Stimulated activated CD4-positive, alpha-beta T cell treated with anti-CD3 and anti-CD28 coated beads, TNF-alpha, amount 100 ng/mL, for 48 hours (primary cell): Measurements from ENCODE around the gene SLC11A2.
A peak's percentile ranks its signal among the peaks of the same experiment; 100 is the strongest.
"Not testable (repeated sequence)": the region's sequence is repeated elsewhere in the genome, so short reads cannot be mapped to it uniquely, and the experiment has no call there.

Experiments used
- DNase-seq, 3 donors: peaks; one replicate each; pipeline ENCODE4 v3.0.0-alpha.2; 2020; ENCODE audit warnings: low read depth in 3 of 3

SLC11A2 gene

GRCh38 chr12:50990147-50990727, 35.9 kb downstream of the SLC11A2 start:
- DNase-seq: no peak

- no peak for DNase-seq
Measured at GRCh38 chr12:50988871-50989270, 37.3 kb downstream of the SLC11A2 start.

GRCh38 chr12:50988051-50988450, 38.1 kb downstream of the SLC11A2 start:
- DNase-seq: no peak

GRCh38 chr12:50986966-50987737, 39.0 kb downstream of the SLC11A2 start:
- no peak for DNase-seq

- no peak for DNase-seq
Measured at GRCh38 chr12:50985322-50985721, 40.9 kb downstream of the SLC11A2 start.

- DNase-seq: no peak
Measured at GRCh38 chr12:50984586-50985298, 41.4 kb downstream of the SLC11A2 start.

- DNase-seq: no peak
Measured at GRCh38 chr12:50981319-50982239, 44.6 kb downstream of the SLC11A2 start.

GRCh38 chr12:50980545-50980944, 45.6 kb downstream of the SLC11A2 start:
- DNase-seq: no peak

GRCh38 chr12:50979369-50980052, 46.7 kb downstream of the SLC11A2 start:
- DNase-seq: peak in 1 of 3 donors; percentile 25

- DNase-seq: no peak
Measured at GRCh38 chr12:50971946-50972345, 54.2 kb downstream of the SLC11A2 start.

GRCh38 chr12:50964432-50964831, 61.8 kb downstream of the SLC11A2 start:
- DNase-seq: no peak

GRCh38 chr12:50961708-50962107, 64.5 kb downstream of the SLC11A2 start:
- DNase-seq: no peak

GRCh38 chr12:50960130-50960529, 66.1 kb downstream of the SLC11A2 start:
- no peak for DNase-seq

- DNase-seq: no peak
Measured at GRCh38 chr12:50955697-50956096, 70.5 kb downstream of the SLC11A2 start.

GRCh38 chr12:50955288-50955687, 70.9 kb downstream of the SLC11A2 start:
- no peak for DNase-seq

GRCh38 chr12:50954789-50955188, 71.4 kb downstream of the SLC11A2 start:
- not testable (repeated sequence) for DNase-seq

GRCh38 chr12:50953047-50953446, 73.1 kb downstream of the SLC11A2 start:
- no peak for DNase-seq

GRCh38 chr12:50952510-50952909, 73.7 kb downstream of the SLC11A2 start, which contains the start of gene HIGD1C:
TSS of gene HIGD1C (plus strand) at chr12:50952544. CDS start at chr12:50953999, 1,455 bp downstream.
- DNase-seq: no peak

GRCh38 chr12:50951112-50951511, 75.1 kb downstream of the SLC11A2 start:
- DNase-seq: no peak

GRCh38 chr12:50949801-50950302, 76.3 kb downstream of the SLC11A2 start:
- no peak for DNase-seq

- DNase-seq: no peak
Measured at GRCh38 chr12:50948798-50949197, 77.4 kb downstream of the SLC11A2 start.
